ENCODE data around the gene SLC2A11. TPM values are rescaled to one million over a fixed set of nuclear protein-coding genes. Genes with fewer than 3 reads are reported as not detected.
A peak's percentile ranks its signal among the peaks of the same experiment; 100 is the strongest.

SLC2A11 gene
- total RNA-seq, 1 donor from 2014 or later = 22.6 TPM

GRCh38 chr22:23891726-23892125, 34.1 kb downstream of the SLC2A11 start:
- Mint-ChIP-seq H3K36me3 (ENCODE audit: unreplicated experiment) (peaks cover 3% of the 10 kb centered on the region), H3K27ac (ENCODE audit: unreplicated experiment) (no peak overlapping the region), H3K4me3 (ENCODE audit: unreplicated experiment) (no peak overlapping the region), H3K4me1 (ENCODE audit: unreplicated experiment) (peaks cover 28% of the 10 kb centered on the region), H3K27me3 (ENCODE audit: unreplicated experiment) (no peaks in the 10 kb centered on the region), H3K9me3 (ENCODE audit: unreplicated experiment) (no peaks in the 10 kb centered on the region)
- DNase-seq (ENCODE audit: extremely low spot score, unreplicated experiment) = no peak
- TF ChIP-seq, protein P1, sequence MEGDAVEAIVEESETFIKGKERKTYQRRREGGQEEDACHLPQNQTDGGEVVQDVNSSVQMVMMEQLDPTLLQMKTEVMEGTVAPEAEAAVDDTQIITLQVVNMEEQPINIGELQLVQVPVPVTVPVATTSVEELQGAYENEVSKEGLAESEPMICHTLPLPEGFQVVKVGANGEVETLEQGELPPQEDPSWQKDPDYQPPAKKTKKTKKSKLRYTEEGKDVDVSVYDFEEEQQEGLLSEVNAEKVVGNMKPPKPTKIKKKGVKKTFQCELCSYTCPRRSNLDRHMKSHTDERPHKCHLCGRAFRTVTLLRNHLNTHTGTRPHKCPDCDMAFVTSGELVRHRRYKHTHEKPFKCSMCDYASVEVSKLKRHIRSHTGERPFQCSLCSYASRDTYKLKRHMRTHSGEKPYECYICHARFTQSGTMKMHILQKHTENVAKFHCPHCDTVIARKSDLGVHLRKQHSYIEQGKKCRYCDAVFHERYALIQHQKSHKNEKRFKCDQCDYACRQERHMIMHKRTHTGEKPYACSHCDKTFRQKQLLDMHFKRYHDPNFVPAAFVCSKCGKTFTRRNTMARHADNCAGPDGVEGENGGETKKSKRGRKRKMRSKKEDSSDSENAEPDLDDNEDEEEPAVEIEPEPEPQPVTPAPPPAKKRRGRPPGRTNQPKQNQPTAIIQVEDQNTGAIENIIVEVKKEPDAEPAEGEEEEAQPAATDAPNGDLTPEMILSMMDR (IDR thresholded peaks at IDR 0.05) = no peak

DNA sequence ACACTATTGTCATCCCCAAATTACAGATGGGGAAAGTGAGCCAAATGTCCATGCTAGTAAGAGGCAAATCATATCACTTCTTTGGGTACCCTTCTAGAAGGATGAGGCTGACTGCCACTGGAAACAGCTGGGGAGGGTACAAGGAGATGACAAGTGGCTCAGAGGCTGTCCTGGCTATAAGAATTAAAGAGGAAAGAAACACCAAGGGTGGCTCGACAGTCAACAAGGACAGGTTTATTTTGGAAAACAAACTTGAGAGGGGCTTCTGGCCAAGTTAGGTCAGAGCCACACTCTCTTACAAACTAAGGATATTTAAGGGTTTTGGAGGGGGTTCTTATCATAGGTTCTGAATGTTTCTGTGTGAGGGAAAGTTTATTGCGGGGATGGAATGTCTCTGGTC, 34.5 kb downstream of the SLC2A11 start:
- H3K27ac Mint-ChIP-seq (ENCODE audit: unreplicated experiment) = no peak overlapping the region
- peaks cover 5% of the 10 kb centered on the region for H3K36me3 Mint-ChIP-seq (ENCODE audit: unreplicated experiment)
- TF ChIP-seq, protein P1 (IDR thresholded peaks at IDR 0.05) = no peak
- H3K27me3 Mint-ChIP-seq (ENCODE audit: unreplicated experiment) = no peaks in the 10 kb centered on the region
- H3K9me3 Mint-ChIP-seq (ENCODE audit: unreplicated experiment) = no peaks in the 10 kb centered on the region
- peaks cover 28% of the 10 kb centered on the region for H3K4me1 Mint-ChIP-seq (ENCODE audit: unreplicated experiment)
- DNase-seq (ENCODE audit: extremely low spot score, unreplicated experiment) = no peak
- no peak overlapping the region for H3K4me3 Mint-ChIP-seq (ENCODE audit: unreplicated experiment)

DNA sequence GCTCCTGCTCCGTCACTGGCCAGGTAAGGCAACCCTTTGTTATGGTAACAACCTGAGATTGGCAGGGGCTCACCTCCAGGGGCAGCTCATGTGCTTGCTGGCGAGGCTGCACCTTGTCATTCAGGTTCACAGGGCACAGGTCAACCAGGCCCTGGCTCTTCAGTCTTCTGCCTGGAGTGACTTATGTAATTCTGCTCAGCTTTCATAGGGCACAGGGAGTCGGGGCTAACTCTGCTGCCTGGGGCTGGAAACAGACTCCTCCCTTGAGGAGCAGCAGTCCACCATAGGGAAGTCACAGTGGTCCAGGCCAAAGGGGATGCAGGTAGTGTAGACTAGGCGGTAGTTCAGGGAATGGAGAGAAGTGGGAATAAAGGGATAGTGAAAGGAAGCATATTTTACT, 35.0 kb downstream of the SLC2A11 start:
- H3K27me3 Mint-ChIP-seq (ENCODE audit: unreplicated experiment) = no peaks in the 10 kb centered on the region
- H3K36me3 Mint-ChIP-seq (ENCODE audit: unreplicated experiment) = peaks cover 7% of the 10 kb centered on the region
- DNase-seq (ENCODE audit: extremely low spot score, unreplicated experiment) = no peak
- no peak overlapping the region for H3K27ac Mint-ChIP-seq (ENCODE audit: unreplicated experiment)
- H3K9me3 Mint-ChIP-seq (ENCODE audit: unreplicated experiment) = no peaks in the 10 kb centered on the region
- H3K4me1 Mint-ChIP-seq (ENCODE audit: unreplicated experiment) = peaks cover 28% of the 10 kb centered on the region
- TF ChIP-seq, protein P1 (IDR thresholded peaks at IDR 0.05) = no peak
- H3K4me3 Mint-ChIP-seq (ENCODE audit: unreplicated experiment) = peak overlapping the region; percentile 39

DNA sequence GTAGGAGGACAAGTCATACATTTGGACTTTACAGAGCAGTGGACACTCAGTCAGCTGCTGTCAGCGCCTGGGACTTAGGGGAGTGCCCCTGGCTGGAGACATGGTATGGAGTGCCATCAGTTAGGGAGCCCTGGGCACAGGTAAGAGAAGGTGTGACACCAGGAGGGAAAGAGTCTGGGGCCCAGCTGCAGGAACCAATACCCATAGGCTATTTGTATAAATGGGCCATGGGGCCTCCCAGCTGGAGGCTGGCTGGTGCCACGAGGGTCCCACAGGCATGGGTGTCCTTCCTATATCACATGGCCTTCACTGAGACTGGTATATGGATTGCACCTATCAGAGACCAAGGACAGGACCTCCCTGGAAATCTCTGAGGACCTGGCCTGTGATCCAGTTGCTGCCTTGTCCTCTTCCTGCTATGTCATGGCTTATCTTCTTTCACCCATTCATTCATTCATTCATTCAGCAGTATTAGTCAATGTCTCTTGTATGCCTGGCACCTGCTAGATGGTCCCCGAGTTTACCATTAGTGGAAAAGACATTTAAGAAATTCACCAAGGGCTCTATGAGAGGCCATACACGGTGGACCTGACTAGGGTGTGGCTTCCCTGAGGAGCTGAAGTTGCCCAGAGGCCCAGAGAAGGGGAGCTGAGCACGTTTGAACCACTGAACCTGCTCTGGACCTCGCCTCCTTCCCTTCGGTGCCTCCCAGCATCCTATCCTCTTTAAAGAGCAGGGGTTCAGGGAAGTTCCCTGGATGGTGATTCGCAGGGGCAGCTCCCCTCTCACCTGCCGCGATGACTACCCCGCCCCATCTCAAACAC, 35.7 kb downstream of the SLC2A11 start:
- Mint-ChIP-seq H3K27me3 (ENCODE audit: unreplicated experiment) (no peaks in the 10 kb centered on the region), H3K4me1 (ENCODE audit: unreplicated experiment) (peaks cover 28% of the 10 kb centered on the region), H3K9me3 (ENCODE audit: unreplicated experiment) (no peaks in the 10 kb centered on the region), H3K4me3 (ENCODE audit: unreplicated experiment) (peak overlapping the region; percentile 92), H3K36me3 (ENCODE audit: unreplicated experiment) (peaks cover 7% of the 10 kb centered on the region), H3K27ac (ENCODE audit: unreplicated experiment) (peak overlapping the region; percentile 97)
- no peak for DNase-seq (ENCODE audit: extremely low spot score, unreplicated experiment)
- TF ChIP-seq, protein P1 (IDR thresholded peaks at IDR 0.05) = no peak

DNA sequence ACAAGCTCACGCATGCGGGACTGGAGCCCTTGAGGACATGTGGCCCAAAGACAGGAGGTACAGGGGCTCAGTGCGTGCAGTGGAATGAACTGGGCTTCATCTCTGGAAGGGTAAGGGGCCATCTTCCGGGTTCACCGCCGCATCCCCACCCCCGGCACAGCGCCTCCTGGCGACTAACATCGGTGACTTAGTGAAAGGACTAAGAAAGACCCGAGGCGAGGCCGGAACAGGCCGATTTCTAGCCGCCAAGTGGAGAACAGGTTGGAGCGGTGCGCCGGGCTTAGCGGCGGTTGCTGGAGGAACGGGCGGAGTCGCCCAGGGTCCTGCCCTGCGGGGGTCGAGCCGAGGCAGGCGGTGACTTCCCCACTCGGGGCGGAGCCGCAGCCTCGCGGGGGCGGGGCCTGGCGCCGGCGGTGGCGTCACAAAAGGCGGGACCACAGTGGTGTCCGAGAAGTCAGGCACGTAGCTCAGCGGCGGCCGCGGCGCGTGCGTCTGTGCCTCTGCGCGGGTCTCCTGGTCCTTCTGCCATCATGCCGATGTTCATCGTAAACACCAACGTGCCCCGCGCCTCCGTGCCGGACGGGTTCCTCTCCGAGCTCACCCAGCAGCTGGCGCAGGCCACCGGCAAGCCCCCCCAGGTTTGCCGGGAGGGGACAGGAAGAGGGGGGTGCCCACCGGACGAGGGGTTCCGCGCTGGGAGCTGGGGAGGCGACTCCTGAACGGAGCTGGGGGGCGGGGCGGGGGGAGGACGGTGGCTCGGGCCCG, 36.5 kb downstream of the SLC2A11 start, which contains the start of gene MIF:
Gene MIF (plus strand): TSS at position 439 of the 765 bp plus-strand sequence. CDS start 92 bp downstream, at position 531.
- H3K9me3 Mint-ChIP-seq (ENCODE audit: unreplicated experiment) = no peaks in the 10 kb centered on the region
- TF ChIP-seq, protein P1 (IDR thresholded peaks at IDR 0.05) = peak; percentile 95
- H3K27ac Mint-ChIP-seq (ENCODE audit: unreplicated experiment) = peak within 1 kb of the TSS; percentile 97
- peak within 1 kb of the TSS; percentile 92 for H3K4me3 Mint-ChIP-seq (ENCODE audit: unreplicated experiment)
- peak; percentile 99 for DNase-seq (ENCODE audit: extremely low spot score, unreplicated experiment)
- H3K36me3 Mint-ChIP-seq (ENCODE audit: unreplicated experiment) = peaks cover 7% of the 10 kb centered on the region
- H3K4me1 Mint-ChIP-seq (ENCODE audit: unreplicated experiment) = peaks cover 23% of the 10 kb centered on the region
- H3K27me3 Mint-ChIP-seq (ENCODE audit: unreplicated experiment) = no peaks in the 10 kb centered on the region
